GM19397 (cell line): ENCODE results near the gene ERCC2.

Experiments
- ATAC-seq: cut with Tn5 transposase; IDR thresholded peaks from one replicate; pipeline ENCODE4 v1.9.1; 2021; ENCODE audit warnings: mild to moderate bottlenecking, moderate library complexity; ENCODE audit not compliant: unreplicated experiment

Gene ERCC2

GRCh38 chr19:45355910-45356309, 14.5 kb downstream of the ERCC2 start:
- no peak for ATAC-seq

- ATAC-seq = no peak
These were observed 15.0 kb downstream of the ERCC2 start for GRCh38 chr19:45355402-45355801.

GRCh38 chr19:45354241-45354842, 16.0 kb downstream of the ERCC2 start:
- ATAC-seq = no peak

- no peak for ATAC-seq
These were observed 17.2 kb downstream of the ERCC2 start for GRCh38 chr19:45352914-45353796.

GRCh38 chr19:45352471-45352870, 17.9 kb downstream of the ERCC2 start:
- ATAC-seq = no peak

GRCh38 chr19:45352062-45352461, 18.3 kb downstream of the ERCC2 start:
- ATAC-seq = no peak

- ATAC-seq = no peak
These were observed 18.9 kb downstream of the ERCC2 start for GRCh38 chr19:45351401-45351952.

GRCh38 chr19:45350477-45351058, 19.8 kb downstream of the ERCC2 start:
- ATAC-seq = no peak

- ATAC-seq = no peak
These were observed 20.9 kb downstream of the ERCC2 start for GRCh38 chr19:45349430-45349941.

GRCh38 chr19:45349126-45349415, 21.3 kb downstream of the ERCC2 start:
- no peak for ATAC-seq

- no peak for ATAC-seq
These were observed 21.8 kb downstream of the ERCC2 start for GRCh38 chr19:45348367-45349125.

- no peak for ATAC-seq
These were observed 22.6 kb downstream of the ERCC2 start for GRCh38 chr19:45347570-45348366.

GRCh38 chr19:45346449-45346848, 23.9 kb downstream of the ERCC2 start:
- ATAC-seq = no peak

GRCh38 chr19:45345506-45345860, 24.9 kb downstream of the ERCC2 start:
- no peak for ATAC-seq

- no peak for ATAC-seq
These were observed 25.5 kb downstream of the ERCC2 start for GRCh38 chr19:45344621-45345505.

- no peak for ATAC-seq
These were observed 27.5 kb downstream of the ERCC2 start for GRCh38 chr19:45342911-45343310.

- ATAC-seq = no peak
These were observed 29.4 kb downstream of the ERCC2 start for GRCh38 chr19:45340899-45341453.

GRCh38 chr19:45340232-45340898, 30.0 kb downstream of the ERCC2 start, which contains the start of gene KLC3:
Gene KLC3, plus strand, starts transcription at chr19:45340750. Its CDS starts 4,792 bp downstream, at chr19:45345542.
- no peak for ATAC-seq
